ENCODE results near the gene BRD7.

Gene BRD7

DNA sequence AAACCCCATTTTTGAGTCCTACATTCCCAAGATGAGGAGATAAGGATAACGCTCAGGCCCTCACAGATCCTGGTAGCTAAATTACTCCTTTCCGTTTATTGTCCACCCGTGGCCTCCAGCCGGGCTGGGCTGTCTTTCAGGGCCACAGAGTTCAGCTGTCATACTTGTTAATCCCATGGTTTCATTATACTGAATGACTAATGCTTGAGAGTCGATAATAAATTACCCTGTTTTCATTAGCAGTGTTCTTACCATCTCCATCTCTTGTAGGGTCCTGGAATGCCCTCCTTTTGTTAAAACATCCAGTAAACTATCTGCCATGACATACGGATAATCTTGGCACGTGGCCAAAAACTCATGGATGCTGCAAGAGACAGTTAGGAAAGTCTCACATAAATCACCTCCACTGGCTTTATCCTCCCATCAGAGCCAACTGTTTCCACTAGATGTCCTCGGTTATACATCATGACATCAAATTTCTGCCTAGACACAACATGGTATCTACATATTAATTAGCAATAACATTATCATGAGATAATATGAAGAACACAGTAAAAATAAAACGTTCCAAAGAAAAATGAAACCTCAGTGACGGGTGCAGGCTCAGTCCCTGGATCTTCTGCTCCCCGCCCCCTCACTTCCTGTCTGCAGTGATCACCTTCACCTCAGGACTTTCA lies 45.3 kb downstream of the BRD7 start:
- DNase-seq (ENCODE audit: low read depth in 2 of 3, low spot score in 2 of 3) = no peak

DNA sequence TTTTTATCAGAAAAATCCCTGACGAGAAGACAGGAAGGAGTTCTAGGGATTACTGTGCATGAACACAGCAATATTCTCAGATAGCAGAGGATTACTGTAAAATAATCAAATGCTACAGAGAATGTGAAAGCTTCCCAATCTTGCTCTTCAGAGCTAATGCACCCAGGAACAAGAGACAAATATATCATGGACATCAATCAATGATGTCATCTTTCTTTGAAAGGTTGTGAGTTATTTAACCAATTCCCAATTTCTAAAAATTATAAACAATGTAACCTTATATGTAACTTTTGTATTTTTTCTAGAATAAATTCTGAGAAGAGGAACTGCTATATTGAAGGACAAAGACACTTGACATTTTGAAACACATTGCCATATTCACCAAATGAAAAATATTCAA lies 46.5 kb downstream of the BRD7 start:
- DNase-seq (ENCODE audit: low read depth in 2 of 3, low spot score in 2 of 3) = no peak

DNA sequence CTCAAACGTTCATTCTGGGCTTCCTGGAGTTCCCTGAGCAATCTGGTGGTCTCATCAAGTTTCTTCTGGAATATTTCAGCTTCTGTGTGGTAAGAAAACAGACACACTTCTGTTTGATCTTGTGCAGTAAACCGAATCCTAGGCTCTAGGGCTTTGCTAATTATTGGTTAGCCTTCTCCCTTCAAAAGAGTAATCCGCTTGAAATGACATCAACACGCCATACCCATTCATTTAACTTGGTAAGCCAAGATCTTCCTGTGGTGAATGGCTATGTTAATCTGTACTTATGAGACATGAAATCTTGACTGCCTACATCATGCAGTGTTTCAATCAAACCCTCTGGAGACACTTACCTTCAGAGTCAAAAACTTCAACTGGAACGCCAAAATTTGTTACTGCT lies 48.5 kb downstream of the BRD7 start:
- DNase-seq (ENCODE audit: low read depth in 2 of 3, low spot score in 2 of 3) = no peak

DNA sequence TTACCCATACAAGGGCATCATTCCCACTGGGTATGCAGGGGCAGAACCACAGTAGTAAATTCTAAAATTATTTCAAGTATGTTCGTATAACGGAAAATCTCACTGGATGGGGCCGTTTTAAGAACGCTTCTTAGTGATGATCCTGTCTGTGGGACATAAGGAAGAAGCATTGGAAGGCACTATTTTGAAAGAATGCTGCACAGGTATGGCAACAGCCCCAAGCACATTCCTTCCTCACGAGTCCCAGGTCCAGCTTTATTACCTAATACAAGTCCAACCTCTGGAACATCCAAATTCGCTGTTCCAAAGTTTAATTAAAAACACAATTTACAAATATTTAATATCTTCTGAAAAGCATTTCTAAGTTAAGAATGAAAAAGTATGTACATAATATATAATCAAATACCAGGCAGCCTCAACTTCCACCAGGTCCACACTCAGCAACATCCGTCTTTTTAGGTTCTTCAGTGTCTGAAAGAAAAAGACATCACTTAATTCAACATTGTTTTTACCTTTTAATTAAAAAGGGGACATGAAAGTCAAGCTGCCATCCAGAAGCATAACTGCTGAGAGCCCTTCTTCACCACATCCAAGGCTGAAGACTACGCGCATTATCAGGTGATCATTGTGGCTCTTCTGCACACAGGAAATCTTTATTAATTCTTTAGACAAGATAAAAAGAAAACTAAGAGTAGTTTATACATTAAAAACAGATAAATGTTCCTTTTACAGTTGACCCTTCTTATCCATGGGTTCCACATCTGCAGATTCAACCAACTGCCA lies 49.8 kb downstream of the BRD7 start:
- DNase-seq (ENCODE audit: low read depth in 2 of 3, low spot score in 2 of 3) = no peak

DNA sequence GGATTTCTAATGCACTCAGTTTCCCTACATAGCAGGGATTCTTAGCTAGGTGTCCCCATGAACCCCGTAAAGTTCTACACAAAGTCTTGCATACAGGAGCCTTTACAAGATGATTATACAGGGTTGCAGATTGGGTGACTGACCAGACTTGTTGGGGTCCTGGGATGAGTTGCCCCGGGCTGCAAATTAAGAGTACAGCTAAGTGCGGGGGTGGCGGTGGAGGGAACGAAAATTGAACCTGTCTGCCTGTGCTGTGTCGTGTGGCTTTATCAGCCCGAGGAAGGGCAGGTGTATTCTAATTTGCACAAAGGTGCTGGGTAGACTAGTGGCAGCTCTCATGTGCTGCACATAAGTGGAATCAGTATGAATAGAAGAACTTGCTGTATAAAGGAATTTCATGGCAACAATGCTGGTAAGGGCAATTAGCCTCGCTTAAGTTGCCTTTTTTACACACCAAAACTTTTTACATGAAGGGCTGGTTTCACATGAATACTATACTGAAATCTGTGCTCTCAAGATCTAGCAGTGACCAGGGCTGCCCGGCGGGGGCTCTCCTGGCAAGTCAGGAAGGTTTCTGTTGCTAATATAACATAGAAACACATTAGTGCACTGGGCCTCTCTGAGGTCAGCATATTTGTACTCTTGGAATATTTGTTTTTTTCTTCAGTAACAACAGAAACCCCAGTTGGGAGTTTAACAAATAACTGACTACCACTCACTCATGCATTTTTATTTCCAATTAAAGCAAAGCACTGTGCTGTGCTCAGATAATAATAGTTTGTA lies 51.7 kb downstream of the BRD7 start:
- DNase-seq (ENCODE audit: low read depth in 2 of 3, low spot score in 2 of 3) = no peak

DNA sequence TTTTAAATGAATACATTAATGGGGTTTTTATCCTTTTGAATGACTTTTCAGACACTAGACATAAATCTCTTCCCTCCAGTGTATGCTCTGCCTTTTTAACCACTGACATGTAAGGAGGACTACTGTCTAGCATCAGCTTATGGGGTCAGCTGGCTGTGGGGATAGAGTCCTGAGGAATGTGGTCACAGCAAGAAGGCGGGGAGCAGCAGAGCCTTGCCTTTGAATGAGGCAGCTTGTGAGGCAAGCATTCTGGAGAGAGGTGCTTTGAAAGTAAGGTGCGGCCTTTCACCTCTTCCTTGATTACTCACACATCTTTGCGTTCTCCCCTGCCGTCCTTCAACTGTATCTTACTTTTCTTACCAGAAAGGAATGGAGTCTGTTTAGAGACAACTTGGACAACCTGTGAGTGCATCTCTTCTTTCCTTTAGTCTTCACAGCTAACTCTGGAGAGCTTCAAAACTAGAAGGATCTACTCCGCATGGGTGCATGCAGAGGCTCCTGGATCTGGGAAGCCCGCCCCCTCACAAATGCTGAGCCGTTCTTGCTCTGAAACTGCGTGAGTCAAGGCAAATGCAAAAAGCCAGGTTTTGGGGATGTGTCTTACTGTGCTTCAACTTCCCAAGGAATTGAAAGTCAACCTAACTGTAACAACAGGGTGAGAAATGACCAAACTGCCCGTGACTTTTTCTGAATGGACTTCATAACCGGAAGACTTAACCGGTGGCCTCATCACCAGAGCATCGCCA lies 52.5 kb downstream of the BRD7 start:
- DNase-seq (ENCODE audit: low read depth in 2 of 3, low spot score in 2 of 3) = no peak

DNA sequence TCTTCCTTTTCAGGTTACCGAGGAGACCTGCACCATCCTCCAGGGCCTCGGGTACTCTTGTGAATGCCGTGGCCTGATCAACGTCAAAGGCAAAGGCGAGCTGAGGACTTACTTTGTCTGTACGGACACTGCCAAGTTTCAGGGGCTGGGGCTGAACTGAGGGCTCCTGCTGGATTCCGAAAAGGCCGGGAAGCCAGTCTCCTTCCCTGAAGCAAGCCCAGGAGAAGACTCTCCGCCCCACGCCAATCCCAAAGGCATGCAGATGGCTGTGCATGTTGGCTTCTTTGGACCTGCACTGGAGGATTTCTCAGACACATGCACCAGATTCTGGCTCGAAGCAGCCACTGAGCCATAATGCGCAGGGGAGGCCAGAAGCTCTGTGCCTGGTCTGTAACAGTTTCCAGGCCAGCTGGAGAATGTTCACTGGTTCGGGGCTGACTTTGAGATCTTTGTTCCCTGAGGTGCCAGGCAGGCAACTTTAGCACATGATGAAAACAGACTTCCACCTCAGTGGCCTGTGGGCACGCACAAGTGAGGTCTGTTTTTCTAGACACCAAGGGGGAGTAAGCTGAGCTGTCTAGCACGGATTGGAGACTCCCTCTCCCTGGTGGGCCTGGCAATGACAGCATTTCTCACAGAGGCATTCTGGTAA lies 53.3 kb downstream of the BRD7 start:
- DNase-seq (ENCODE audit: low read depth in 2 of 3, low spot score in 2 of 3) = no peak

DNA sequence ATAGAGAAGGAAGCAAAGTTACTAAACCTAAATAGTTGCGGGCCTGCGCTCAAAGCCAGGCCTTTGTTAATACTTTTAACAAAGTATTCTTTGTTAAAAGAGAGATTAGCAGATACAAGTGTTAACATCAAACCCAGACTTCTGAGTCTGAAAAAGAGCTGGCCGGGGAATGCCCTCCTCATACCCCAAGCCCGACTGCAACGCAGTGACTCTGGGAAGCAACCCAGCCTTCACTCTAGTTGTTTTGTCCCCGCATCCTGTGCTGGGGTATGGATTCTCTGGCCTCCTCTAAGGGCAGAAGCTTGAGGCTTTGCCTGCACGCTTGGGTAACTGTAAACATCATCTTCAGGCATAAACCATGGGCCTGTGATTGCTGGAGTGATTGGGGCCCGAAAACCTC lies 54.1 kb downstream of the BRD7 start:
- no peak for DNase-seq (ENCODE audit: low read depth in 2 of 3, low spot score in 2 of 3)

DNA sequence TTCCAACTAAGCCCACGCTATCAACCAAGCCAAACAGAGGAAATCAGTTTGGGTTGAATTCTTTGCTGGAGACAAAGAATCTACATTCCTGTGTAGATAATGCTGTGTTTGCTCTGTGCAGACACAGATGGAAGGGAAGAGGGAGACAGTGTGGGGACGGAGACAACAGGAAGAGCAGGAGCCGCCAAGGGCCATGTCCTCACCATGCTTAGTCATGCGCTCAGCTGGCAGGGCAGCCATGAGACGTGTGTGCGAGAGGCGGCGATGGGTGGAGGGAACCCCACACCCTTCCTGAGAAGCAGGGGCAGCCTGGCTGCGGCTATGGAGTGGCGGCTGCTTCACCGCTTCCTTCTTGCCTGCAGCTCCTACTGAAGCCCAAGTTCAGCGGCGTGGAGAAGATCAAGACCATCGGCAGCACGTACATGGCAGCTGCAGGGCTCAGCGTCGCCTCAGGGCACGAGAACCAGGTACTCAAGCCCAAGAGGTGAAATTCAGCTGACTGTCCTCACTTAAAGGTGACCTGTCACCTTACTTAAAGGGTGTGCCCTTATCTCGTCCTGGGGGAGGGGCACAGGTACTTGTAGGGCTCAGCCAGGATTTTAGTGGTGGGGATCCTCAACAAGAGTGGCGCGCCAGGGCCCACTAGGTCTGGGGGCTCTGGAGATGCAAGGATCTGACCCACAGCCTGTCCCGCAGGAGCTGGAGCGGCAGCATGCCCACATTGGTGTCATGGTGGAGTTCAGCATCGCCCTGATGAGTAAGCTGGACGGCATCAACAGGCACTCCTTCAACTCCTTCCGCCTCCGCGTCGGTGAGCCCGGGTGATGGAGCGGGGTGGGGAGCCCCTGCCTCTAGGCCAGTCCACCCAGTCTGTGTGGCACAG lies 55.0 kb downstream of the BRD7 start:
- DNase-seq (ENCODE audit: low read depth in 2 of 3, low spot score in 2 of 3) = no peak

DNA sequence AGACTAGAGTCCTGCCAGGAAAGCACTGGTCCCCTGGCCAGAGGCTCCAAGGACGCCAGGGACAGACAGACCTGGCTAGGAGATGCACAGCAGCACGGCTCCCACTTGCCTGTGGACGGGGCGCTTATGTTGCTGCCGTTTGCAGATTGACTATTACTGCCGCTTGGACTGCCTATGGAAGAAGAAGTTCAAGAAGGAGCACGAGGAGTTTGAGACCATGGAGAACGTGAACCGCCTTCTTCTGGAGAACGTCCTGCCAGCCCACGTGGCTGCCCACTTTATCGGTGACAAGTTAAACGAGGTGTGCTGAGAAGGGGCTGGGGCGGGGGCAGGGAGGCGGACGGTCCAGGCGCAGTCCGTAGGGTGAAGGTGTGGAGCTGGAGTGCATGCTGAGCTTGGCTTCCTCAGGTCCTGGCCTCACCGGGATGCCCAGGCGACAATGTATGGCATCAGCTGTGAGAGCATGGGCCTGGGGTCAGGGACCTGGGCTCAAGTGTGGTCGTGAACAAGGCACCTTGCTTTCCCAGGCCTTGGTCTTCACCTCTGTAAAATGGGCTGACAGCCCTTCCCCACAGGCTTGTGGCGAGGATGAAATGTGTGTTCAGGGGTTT lies 56.8 kb downstream of the BRD7 start:
- no peak for DNase-seq (ENCODE audit: low read depth in 2 of 3, low spot score in 2 of 3)

DNA sequence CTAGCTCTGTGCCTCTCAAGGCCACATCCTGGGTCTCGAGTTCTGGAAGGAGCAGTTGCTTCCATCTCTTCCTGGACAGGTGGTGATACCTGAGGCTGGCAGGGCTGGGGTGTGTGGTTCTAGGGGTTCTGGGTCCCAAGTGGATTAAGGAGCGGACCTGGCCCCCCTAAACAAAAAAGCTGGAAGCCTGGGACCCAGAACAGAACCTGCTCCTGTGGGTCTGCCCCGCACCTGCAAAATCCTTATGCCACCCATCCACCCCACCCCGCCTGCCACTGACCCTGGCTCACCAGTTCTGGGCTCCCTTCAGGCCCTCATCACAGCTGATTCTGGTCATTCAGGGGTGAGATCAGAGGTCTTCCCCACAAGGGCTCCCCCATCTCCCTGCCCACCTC lies 57.7 kb downstream of the BRD7 start:
- DNase-seq (ENCODE audit: low read depth in 2 of 3, low spot score in 2 of 3) = no peak

DNA sequence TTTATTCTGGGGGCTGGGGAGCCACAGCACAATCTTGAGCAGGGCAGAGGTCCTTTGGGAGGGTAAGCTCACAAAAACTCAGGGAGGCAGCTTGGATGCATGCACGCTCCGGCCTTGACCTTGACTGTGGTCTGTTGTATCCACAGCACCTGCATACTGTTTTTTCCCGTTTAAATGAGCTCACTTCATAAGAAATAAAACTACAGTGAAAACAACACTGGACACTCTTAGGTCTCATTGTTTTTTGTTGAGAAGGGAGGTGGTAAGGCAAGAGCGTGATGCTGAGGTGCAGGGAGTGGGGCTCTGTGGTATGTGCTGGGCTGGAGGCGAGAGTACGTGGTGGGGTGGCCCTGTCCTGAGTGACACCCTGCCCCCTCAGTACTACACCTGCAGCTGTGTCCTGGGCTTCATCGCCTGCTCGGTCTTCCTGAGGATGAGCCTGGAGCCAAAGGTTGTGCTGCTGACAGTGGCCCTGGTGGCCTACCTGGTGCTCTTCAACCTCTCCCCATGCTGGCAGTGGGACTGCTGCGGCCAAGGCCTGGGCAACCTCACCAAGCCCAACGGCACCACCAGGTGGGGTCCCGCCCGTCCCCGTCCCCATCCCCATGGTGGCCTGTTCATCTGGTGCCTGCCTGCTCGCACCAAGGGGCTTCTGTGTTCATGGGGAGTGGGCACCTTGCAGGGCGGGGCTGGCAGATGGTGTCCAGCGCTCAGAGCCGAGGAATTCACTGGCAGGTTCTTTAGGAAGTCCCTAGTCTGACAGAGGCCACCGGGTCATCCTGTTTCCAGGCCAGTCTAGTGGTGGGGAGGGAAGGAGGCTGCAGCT lies 58.3 kb downstream of the BRD7 start:
- DNase-seq (ENCODE audit: low read depth in 2 of 3, low spot score in 2 of 3) = no peak

DNA sequence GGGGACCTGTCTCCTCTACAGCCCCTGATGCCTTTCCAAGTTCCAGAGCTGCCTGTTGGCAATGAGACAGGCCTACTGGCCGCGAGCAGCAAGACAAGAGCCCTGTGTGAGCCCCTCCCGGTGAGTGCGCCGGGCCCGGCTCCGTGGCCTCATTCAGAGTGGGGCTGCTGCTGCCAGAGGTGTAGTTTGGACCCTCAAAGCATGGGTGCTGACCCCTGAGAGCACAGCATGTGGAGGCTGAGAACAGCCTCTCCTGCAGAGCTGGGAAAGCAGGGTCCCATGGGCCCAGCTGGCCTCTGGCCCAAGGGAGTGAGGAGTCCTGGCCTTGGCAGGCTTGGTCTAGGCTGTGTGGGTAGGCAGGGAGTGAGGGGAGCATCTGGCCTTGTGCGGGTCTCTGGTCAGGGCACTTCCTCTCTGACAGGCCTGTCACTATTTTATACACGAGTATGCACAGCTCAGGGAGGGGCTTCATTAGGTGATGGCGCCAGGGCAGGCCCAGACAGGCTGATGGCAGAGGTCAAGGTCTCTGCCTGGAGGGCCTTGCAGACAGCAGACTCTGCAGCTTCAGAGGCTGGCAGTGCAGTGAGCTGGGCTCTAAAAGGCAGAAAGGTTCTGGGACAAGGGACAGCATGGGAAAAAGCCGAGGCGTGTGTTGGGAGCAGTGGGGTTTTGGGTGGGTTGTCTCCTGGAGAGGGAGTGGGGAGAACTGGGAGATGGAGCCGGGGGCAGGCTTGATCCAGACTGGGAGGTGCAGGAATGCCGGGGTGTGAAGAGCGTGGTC lies 59.1 kb downstream of the BRD7 start:
- no peak for DNase-seq (ENCODE audit: low read depth in 2 of 3, low spot score in 2 of 3)

DNA sequence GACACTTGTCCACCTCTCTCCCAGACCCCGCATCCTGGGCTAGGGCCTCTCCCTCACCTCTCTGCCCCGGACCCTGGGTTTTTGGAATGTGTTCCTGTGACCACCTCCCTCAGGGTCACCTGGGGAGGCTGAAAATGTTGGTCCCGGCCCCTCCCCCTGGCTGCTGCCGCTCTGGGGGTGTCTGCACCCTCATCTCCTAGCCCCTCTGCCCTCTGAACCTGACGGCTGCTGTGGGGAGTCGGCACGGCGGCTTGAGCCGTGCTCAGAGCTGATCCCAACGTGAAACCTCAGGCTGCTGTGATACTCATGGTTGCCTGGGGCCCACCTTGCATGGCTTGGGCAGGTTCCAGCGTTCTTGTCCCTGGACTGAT lies 59.6 kb downstream of the BRD7 start:
- no peak for DNase-seq (ENCODE audit: low read depth in 2 of 3, low spot score in 2 of 3)

DNA sequence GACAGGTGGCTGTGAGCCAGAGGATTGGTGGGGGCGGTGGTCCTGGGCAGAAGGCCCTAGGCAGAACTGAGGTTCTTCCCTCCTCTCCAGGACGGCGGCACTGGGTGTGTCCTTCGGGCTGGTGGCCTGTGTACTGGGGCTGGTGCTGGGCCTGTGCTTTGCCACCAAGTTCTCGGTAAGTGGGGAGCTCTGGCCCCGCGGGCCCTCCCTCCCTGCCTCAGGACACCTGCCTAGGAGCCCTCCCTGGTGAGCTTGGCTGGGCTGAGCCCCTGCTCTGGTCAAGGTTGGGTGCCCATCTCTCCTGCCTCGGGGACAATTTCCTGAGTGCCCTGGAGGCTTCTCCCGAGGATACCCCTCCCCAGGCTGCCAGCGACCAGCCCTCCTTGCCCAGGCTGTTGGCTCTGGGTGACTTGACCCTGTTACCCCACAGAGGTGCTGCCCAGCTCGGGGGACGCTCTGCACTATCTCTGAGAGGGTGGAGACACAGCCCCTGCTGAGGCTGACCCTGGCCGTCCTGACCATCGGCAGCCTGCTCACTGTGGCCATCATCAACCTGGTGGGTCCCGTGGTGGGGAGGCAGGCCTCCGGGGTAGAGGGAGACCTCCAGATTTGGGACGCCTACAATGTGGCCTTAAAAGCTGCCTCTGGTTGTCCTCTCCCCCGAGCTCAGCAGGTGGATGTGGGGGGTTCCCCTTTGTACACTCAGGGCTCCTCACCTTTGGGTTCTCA lies 60.4 kb downstream of the BRD7 start:
- no peak for DNase-seq (ENCODE audit: low read depth in 2 of 3, low spot score in 2 of 3)

DNA sequence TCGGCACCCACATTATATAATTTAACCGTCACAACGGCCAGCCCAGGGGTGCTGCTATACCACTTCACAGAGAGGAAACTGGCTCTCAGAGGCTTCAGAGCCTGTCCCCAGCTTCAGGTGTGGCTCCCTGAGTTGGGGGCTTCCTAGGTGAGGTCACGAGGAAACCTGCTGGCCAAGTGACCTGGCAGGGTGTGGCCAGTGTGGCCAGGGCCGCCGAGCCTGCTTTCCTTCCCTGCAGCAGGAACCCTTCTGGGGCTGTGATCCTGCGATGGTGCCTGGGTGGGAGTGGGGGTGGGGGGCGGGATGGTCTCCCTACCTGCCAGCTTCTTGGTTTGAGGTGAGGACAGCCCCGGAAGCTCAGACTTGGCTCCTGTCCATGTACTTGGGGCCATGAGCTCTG lies 62.5 kb downstream of the BRD7 start:
- DNase-seq (ENCODE audit: low read depth in 2 of 3, low spot score in 2 of 3) = no peak

DNA sequence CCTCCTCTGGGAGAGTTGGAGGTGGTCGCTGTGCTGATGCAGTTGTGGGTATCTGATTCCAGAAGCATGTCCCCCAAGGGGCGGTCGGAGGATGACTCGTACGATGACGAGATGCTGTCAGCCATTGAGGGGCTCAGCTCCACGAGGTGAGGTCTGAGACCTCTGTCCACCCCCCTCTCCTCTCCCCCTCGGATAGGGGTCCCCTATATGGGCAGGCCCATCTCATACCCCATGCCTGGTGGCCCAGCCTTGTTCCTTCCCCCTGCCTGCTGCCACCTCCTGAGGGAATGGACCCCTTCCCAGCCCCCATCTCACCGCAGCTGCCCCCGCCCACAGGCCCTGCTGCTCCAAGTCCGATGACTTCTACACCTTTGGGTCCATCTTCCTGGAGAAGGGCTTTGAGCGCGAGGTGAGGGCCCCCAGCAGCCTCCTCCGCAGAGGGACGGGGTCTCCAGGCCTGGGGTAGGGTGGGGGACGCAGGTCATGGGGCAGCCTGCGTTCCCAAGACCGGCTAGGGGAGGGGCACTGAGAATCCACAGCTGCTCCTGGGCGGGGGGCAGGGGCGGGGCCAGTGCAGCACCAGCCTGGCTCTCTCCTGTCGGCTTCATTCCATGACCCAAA lies 63.2 kb downstream of the BRD7 start:
- DNase-seq (ENCODE audit: low read depth in 2 of 3, low spot score in 2 of 3) = no peak
